Measurements from ENCODE around the gene HIP1R.

DNA sequence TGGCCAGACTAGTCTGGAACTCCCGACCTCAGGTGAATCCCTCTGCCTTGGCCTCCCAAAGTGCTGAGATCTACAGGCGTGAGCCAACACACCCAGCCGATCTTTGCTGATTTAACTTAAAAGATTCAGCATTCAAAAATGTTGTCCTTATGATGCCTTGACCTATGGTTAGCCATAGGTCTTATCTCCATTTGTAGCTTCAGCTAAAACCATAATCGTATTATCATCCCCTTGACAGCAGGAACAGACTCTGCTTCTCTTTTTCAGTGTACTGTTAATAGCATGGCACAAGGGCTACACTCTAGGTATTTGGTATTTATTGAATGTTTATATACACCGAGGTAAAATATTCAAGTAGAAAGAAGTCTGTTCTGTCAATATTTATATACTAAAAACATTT, 45.6 kb upstream of the HIP1R start:
- TF ChIP-seq, protein P1, sequence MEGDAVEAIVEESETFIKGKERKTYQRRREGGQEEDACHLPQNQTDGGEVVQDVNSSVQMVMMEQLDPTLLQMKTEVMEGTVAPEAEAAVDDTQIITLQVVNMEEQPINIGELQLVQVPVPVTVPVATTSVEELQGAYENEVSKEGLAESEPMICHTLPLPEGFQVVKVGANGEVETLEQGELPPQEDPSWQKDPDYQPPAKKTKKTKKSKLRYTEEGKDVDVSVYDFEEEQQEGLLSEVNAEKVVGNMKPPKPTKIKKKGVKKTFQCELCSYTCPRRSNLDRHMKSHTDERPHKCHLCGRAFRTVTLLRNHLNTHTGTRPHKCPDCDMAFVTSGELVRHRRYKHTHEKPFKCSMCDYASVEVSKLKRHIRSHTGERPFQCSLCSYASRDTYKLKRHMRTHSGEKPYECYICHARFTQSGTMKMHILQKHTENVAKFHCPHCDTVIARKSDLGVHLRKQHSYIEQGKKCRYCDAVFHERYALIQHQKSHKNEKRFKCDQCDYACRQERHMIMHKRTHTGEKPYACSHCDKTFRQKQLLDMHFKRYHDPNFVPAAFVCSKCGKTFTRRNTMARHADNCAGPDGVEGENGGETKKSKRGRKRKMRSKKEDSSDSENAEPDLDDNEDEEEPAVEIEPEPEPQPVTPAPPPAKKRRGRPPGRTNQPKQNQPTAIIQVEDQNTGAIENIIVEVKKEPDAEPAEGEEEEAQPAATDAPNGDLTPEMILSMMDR (IDR thresholded peaks at IDR 0.05): no peak
- TF ChIP-seq POLR2A (IDR thresholded peaks at IDR 0.05): no peak

Measured in Peyer's patch (tissue), 4 donors.